HG03460 (cell line): ENCODE measurements around the gene RASSF3.
"Not testable (repeated sequence)": the region's sequence is repeated elsewhere in the genome, so short reads cannot be mapped to it uniquely, and the experiment has no call there.

ENCODE experiments used
- ATAC-seq: cut with Tn5 transposase; IDR thresholded peaks from one replicate; pipeline ENCODE4 v1.9.1; 2021; ENCODE audit not compliant: unreplicated experiment

Gene RASSF3

DNA sequence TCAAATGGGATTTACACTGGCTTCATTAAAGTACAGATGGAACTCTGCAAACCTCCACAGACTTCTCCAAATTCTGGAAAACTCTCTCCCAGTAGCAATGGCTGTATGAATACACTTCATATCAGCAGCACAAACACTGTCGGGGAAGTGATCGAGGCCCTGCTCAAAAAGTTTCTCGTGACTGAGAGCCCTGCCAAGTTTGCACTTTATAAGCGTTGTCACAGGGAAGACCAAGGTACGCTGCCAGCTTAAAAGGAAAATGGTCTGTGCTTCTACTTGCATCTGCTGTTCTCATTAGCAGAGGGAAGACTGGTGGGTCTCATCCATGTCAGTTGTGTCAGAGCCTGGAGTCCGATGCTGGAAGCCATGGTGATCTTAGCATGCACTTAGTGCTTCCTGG lies 77.9 kb downstream of the RASSF3 start:
- no peak for ATAC-seq

DNA sequence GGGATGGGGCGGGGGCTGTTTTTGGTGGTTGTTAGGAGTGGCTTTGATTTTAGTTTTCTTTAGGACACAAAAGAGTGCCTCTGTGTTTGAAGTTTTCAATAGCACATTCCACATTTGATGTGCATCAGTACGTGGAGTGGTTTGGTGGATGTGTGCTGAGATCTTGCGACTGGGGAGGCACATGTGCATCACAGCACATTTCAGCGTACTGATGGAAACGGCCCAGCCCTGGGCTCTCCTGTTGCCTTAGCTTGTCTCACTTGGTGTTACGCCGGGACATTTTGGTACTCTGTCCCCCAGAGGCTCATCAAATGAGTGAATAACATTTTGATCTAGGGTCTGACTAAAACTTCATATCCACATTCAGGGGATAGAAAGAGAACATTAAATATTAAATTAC lies 78.4 kb downstream of the RASSF3 start:
- no peak for ATAC-seq

DNA sequence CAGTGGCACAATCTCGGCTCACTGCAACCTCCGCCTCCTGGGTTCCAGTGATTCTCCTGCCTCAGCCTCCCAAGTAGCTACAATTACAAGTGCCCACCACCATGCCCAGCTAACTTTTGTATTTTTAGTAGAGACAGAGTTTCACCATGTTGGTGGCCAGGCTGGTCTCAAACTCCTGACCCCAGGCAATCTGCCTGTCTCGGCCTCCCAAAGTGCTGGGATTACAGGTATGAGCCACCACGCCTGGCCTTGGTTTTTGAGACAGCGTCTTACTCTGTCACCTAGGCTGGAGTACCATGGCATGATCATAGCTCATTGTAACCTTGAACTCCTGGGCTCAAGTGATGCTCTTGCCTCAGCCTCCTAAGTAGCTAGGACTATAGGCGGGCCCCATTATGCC lies 79.9 kb downstream of the RASSF3 start:
- not testable (repeated sequence) for ATAC-seq

DNA sequence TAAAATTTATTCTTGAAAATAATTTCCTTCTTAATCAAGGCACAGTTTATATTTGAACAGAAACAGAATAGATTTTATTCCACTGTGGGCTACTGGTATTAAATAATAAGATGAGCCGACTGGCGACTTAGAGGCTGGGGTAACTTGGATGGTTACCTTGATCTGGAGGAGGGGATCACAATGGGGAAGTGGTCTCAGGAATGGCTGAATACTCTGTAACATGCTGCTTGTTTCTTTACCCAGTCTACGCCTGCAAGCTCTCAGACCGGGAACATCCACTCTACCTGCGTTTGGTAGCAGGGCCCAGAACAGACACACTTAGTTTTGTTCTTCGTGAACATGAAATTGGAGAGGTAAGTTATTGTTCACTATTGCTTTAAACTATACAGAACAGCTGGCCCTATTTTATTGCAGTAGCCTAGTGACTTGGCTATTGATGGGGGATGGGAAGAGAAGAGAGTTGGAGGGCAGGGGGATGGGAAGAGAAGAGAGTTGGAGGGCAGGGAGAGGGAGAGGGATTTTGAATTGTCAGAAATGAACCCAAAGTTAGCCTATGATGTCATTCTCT lies 81.0 kb downstream of the RASSF3 start:
- ATAC-seq: no peak

DNA sequence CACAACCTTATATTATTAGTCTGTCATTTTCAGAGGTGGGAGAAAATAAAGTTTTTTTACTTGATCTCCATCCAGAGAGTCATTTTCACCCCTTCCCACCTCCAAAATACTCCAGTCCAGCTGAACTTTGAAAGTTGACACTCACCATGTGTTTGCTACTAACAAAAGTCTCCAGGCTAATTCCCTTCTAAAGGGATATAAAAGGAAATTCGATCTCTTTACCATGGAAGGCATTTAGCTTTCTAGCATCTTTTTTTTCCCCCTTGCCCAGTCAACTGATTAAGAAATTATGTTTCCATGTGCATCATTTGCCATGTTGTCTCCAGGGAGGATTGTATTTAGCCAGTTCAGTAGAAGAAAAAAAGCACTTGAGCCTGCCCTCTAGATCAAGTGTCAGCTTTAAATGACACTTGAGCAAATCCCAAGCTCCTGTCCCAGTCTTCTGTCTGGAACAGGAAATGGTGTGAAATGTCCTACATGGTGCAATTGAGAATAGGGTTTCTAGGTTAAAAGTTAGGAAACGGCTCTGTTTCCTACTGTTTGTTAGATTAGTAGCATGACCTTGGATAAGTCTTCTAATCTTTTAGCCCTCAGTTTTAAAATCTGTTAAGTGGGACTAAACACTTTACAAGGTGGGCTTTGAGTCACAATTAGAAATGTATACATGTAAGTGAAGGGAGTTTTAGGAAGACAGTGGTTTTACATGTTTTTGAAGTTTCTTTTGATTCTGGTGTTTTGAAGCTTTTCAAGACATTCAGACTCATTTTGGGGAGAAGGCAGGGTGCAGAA lies 81.7 kb downstream of the RASSF3 start:
- ATAC-seq: no peak

DNA sequence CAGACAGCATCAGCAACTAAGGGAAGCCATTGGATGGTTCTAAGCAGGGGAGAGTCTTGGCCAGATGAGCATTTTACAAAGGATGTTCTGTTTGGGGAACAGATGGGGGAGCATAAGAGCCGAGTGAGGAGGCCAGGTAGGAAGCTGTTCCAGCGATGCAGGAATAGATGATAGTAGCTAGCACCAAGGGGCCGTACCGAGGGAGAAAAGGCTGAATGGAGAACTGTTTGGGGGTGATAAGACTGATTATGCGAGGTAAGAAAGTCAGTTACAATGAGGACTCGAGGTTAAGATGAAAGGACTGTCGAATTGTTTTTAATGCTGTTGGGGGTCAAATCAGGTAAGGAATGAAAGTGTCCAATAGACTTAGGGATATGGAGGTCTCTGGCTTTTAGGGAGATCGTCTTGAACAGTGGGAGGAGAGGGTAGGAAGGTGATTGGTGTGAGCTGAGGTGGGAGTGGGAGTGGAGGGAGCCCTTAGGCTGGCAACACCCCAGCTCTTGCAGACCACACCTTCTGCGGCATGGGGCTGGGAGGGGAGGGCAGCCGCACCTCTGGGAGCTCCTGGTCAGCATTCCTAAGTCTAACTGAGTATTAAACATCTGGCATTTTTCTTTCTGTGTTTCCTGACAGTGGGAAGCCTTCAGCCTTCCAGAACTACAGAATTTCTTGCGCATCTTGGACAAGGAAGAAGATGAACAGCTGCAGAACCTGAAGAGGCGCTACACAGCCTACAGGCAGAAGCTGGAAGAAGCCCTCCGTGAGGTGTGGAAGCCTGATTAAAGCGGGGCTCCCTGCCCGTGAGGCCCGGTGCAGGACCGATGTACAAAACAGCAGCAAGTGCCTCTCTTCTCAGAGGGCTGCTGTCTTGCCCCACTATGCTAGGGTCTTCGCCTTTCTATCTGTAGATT lies 84.1 kb downstream of the RASSF3 start:
- ATAC-seq: no peak

DNA sequence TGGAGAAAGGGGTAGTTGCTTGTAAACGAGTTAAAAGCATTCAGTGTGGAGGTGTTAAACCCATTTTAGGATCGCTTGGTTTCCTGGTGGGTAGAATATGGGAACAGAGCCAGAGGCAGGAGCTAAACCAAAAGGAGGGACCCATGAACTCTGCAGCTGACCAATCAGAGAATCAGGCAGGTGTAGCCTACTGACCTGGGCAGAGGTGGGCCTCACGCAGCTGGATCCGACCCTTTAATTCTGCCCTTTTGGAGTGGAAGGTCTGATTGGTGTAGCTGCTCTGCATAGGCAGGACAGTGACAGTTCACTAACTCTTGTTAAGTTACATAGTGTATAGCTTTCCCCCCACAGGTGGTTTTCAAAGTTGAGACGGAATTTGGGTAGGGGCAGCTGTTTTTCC lies 85.3 kb downstream of the RASSF3 start:
- no peak for ATAC-seq

DNA sequence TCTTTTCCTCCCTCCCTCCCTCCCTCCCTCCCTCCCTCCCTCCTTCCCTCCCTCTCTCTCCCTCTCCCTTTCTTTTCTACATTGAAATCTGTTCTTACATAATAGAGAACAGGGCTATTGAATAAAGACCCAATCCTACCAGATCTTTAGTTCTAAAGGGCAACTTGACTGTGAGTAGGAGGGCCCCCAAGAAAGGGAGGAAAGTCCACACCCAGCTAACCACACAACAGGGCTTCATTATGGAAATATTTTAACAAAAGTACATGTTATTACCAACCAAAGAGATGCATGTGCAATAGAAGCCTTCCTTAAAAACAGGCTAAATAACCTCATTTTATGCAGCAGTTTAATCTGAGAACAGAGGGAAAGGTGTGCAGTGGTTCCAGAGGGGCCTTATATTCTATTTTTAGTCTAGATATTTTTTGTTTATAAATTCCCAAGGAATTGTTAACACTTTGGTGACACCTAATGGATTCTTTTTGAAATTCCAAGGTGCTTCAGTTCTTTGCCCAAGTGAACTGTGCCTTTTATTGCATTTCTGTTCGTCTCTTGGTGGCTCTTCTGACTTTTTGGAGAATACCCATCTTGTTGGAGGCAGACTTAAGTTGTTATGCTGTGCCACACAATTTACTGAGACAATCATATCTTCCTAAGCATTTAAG lies 85.9 kb downstream of the RASSF3 start:
- ATAC-seq: no peak

DNA sequence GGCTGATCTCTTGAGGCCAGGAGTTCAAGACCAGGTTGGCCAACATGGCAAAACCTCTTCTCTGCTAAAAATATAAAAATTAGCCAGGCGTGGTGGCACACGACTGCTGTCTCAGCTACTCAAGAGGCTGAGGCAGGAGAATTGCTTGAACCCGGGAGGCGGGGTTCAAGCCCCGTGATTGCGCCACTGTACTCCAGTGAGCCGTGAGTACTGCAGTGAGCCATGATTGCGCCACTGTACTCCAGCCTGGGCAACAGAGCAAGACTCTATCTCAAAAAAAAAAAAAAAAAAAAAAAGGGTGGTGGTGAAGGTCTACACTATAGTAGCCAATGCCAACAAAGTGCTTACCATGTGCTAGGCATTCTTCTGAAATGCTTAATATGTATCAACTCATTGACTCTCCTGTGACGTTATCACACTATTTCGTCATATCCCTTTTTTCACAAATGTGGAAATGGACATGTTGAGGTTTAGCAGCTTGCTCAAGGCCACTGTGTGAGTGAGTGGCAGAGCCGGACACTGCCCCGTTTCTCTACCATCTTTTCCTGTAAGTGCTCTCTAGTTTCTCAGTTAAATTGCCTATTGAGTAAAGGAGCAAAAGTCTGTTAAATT lies 89.3 kb downstream of the RASSF3 start:
- no peak for ATAC-seq

DNA sequence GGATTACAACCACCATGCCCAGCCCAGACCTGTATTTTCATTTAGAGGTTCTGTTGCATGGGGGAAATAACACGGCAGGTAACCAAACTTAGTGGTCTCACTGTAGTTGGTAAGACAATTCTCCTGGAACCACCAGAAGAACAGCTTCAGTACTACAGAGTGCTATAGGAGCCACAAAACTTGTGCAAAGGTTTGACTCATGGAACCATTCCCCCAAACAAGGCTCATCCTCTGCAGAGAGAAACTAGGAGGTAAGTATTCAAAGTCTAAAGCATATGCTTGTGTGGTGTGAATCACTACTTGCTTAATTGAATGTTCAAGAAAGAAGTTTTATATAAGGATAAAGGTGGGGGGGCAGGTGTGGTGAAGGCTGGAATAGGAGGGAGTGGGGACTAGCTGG lies 90.2 kb downstream of the RASSF3 start:
- ATAC-seq: no peak

DNA sequence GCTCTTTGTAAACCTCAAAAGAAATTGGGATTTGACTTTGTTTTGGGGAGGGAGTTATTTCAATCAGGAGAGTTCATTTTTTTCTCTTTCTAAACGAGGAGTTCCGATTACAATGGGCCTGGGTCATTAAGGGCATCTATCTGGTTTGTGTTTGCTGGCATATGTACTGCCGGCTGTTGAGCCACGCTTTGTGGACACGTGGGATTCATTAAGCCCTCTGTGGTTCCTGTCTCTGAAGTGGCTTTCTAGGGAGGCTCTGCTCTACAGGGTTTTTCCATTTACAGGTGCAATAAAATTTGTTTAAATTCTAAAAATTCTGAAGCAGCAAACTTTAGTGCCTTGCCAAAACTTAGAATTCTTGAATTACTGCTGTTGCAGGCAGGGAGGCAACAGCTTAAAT lies 91.0 kb downstream of the RASSF3 start:
- ATAC-seq: no peak

DNA sequence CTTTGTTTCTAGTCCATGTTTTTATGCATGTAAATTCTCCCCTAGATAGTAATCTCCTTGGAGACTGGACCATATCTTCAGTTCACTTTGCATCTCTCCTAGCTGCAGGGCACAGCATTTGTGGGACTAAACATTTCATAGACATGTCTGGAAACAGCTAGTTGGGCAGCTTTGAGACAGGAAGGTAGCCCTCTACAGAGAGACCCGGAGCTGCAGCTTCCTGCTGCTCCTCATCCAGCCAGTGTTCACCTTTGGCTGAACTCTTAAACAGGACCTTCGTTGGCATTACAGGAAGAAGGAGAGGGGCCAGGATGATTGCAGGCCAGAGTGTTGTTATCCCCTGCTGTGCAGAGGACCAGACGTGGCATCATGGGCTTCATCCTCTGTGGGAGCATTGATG lies 96.0 kb downstream of the RASSF3 start:
- ATAC-seq: no peak

DNA sequence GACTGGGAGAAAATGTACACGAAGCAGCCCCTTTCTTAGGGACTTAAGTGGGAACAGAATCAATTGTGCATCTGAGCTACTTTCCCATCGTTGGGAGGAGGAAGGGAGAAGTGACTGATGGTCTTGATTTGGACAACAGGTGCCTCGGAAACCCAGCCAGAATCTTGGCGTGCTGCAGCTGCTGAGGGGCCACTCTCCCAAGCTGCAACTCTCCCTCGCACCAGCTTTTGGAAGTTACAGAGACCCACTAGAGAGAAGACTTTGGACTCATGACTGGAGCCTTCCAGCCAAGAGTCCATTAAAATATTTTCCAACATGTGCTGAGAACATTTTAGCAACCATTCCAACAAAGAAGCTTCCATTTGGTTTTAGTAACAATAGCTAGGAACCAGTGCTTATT lies 96.6 kb downstream of the RASSF3 start:
- no peak for ATAC-seq

DNA sequence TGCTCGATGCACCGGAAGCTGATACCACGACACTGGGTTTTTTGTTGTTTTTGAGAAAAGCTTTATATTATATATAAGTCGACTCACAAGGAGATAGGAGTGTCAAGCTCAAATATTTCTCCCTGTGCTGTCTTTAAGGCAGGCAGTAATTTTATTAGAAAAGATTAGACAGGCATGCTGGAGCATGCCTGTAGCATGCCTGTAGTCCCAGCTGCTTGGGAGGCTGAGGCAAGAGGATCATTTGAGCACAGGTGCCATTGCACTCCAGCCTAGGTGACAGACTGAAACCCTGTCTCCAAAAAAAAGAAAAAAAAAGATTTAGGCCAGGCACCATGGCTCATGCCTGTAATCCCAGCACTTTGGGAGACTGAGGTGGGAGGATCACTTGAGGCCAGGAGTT lies 97.1 kb downstream of the RASSF3 start:
- no peak for ATAC-seq

DNA sequence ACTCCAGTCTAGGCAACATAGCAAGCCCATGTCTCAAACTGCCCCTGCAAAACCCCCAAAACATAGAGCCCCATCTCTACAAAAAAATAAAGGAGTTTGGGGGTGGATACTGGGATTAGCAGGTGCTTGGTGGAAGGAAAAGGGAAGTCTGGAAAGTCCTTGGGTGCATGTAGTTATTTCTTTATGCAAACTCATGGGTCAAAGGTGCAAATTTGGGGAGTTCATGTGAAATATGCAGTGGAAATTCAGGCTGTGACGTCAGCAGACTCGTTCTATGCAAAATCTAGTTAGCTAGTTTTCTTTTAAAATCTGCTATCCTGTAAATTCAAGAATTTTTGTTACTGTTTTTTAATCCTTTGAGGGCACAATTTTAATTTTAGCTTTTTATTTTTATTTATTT lies 97.6 kb downstream of the RASSF3 start:
- ATAC-seq: no peak

DNA sequence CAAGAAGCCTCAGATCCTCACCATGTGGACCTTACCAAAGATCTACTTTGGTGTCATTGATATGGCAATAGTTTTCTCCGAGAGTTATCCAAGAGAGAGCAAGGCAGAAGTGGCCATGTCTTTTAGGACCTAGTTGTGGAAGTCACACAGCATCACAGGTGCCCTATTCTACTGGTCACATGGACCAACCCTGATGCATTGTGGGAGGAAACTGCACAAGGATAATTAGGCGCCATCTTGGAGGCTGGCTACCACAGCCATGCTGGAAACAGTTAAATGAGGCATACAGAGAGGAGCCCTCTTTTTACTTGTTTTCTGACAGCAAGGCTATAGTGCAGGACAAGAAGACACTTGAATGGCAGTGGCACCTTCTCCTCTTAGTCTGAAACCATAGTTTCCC lies 99.1 kb downstream of the RASSF3 start:
- ATAC-seq: no peak

DNA sequence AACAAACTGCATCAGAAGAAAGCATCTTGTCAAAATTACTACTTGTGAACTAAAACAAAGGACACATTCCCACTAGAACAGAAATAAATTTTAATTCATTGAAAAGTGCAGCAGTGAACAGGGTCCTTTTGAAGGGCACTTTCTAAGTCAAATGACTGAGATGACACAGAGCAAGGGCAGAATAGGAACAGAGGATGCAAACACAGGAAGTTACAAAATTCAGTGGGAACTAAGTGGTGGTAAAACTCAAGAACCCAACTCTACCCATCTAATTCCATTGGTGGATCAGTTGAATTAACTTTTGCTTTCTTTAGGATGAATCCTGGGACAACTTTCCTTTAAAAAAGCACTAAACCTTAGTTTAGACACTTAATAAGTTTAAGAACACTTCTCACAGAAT lies 103.1 kb downstream of the RASSF3 start:
- no peak for ATAC-seq

DNA sequence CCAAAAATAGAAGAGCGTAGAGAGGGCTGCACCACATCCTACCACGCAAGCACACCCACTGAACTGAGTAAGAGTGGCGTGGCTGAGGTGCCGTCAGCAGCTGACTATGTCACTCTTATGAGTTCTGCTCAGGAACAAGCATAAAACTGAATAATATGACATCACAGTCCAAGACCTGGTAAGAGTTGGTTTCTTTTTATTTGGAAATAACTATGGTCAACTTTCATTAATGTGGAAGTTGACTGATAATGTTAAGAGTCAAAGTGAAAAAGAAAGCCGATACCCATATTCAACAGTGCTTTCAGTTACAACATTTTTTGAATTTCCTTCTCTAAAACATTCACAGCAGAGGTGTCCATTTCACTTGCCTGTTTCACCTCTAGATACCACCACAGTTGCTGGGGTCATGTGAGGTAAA lies 104.3 kb downstream of the RASSF3 start:
- ATAC-seq: peak; percentile 67

DNA sequence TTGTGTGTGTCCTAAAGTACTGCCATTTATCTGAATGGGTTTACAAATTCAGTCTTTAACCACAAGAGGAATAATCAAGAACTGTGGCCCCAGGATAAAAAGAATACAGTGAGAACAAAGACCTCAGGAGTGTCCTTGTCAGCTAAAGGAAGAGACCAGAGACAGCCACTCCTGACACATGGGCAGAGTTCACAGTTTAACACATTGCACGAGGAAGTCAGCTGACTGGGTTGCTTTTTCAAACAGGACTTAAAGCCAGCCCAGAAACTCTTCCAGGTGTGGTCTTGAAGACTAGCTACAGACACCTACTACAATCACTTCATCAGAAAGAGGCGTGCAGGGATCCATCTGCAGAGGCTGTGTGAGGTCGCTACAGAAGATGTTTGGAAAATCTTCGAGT lies 106.1 kb downstream of the RASSF3 start:
- no peak for ATAC-seq

DNA sequence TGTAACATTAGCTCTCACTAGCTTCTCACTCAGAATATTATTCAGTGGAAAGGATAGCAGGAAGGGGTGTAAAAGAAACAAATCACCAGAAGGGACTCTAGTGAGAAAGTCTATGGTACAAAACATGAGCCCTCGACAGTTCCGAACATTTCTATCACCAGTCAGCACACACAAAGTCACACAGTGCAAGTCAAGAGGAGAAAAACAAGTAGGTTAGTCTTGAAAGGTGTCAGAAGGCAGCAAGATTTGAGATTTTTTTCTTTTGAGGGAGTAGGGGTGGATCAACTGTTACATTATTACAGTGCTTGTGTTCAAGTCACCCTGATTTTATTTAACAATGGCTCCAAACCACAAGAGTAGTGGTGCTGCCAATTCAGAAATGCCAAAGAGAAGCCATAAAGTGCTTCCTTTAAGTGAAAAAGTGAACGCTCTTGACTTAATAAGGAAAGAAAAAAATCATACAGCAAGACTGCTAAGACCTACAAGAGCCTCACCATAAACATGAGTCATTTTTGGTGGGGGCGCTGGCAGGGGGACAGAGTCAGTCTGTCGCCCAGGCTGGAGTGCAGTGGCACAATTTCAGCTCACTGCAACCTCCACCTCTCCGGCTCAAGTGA lies 106.7 kb downstream of the RASSF3 start:
- ATAC-seq: no peak

DNA sequence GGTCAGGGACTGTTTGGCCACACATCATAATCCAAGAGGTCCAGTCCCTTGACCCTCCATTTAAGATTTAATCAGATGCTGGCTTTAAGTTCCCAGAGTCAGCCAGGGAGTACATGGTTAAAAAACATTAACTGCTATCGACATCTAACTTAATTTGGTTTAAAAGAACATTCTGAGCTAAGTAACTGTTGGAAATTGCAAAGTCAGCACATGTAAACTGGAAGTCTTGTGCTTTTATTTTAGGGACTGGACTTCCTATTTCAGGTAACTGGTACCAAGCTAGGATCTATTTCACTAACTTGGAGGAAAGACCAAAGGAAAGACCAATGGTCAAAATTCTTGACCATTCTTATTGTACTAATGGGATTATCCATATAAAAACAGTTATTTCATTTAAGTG lies 108.4 kb downstream of the RASSF3 start:
- ATAC-seq: no peak
